Measurements from ENCODE around the gene CTCFL.

Gene CTCFL

GRCh38 chr20:57564180-57564802 is 39.4 kb upstream of the CTCFL start:
- TF ChIP-seq CTCF (IDR thresholded peaks at IDR 0.05; ENCODE audit: low read depth, low read length), result no peak
- no peak for DNase-seq (ENCODE audit: low read depth, low spot score)
- no peak overlapping the region for H3K4me3 ChIP-seq (ENCODE audit: low read depth, low read length)
- in situ Hi-C loops (cut with HindIII; ENCODE audit: low sequenced_read_pairs), result no loop called here

- DNase-seq (ENCODE audit: low read depth, low spot score), result no peak
- in situ Hi-C loops (cut with HindIII; ENCODE audit: low sequenced_read_pairs), result no loop called here
- H3K4me3 ChIP-seq (ENCODE audit: low read depth, low read length), result no peak overlapping the region
- TF ChIP-seq CTCF (IDR thresholded peaks at IDR 0.05; ENCODE audit: low read depth, low read length), result no peak
These were observed 38.6 kb upstream of the CTCFL start for GRCh38 chr20:57563522-57563921.

GRCh38 chr20:57562541-57563465 is 37.9 kb upstream of the CTCFL start:
- DNase-seq (ENCODE audit: low read depth, low spot score), result no peak
- in situ Hi-C loops (cut with HindIII; ENCODE audit: low sequenced_read_pairs), result no loop called here
- no peak for TF ChIP-seq CTCF (IDR thresholded peaks at IDR 0.05; ENCODE audit: low read depth, low read length)
- H3K4me3 ChIP-seq (ENCODE audit: low read depth, low read length), result no peak overlapping the region

- no peak for DNase-seq (ENCODE audit: low read depth, low spot score)
- in situ Hi-C loops (cut with HindIII; ENCODE audit: low sequenced_read_pairs), result no loop called here
- no peak overlapping the region for H3K4me3 ChIP-seq (ENCODE audit: low read depth, low read length)
- TF ChIP-seq CTCF (IDR thresholded peaks at IDR 0.05; ENCODE audit: low read depth, low read length), result no peak
These were observed 36.7 kb upstream of the CTCFL start for GRCh38 chr20:57561356-57562279.

GRCh38 chr20:57560554-57561355 is 35.8 kb upstream of the CTCFL start, which contains the start of gene PCK1:
Gene PCK1, plus strand, starts transcription at chr20:57561110. Its CDS starts 302 bp downstream, at chr20:57561412.
- H3K4me3 ChIP-seq (ENCODE audit: low read depth, low read length), result no peak within 1 kb of the TSS
- TF ChIP-seq CTCF (IDR thresholded peaks at IDR 0.05; ENCODE audit: low read depth, low read length), result no peak
- in situ Hi-C loops (cut with HindIII; ENCODE audit: low sequenced_read_pairs), result no loop called here
- DNase-seq (ENCODE audit: low read depth, low spot score), result no peak

All from astrocyte of the spinal cord (primary cell).